WTC11 (cell line): ENCODE measurements around the gene NIPA2.

ENCODE experiments used
- ATF1 ChIP-seq: sonication (generic); formaldehyde crosslinking; IDR thresholded peaks from 2 replicates; pipeline ENCODE4 v1.8.1; 2023; ENCODE audit warnings: mild to moderate bottlenecking, moderate library complexity, missing genetic modification reagents
- CTCF ChIP-seq: fragments of 200-600 bp; IDR thresholded peaks from 2 replicates; pipeline ENCODE4 v1.8.0; 2022; ENCODE audit warnings: antibody characterized with exemption
- E2F4 ChIP-seq: sonication (generic); formaldehyde crosslinking; IDR thresholded peaks from 2 replicates; pipeline ENCODE4 v1.8.1; 2022; ENCODE audit warnings: low read depth, mild to moderate bottlenecking, moderate library complexity, missing genetic modification reagents, borderline replicate concordance
- ESRRA ChIP-seq: sonication (generic); formaldehyde crosslinking; IDR thresholded peaks from 2 replicates; pipeline ENCODE4 v1.8.1; 2022; ENCODE audit warnings: mild to moderate bottlenecking, missing genetic modification reagents, borderline replicate concordance
- FOXP1 ChIP-seq: sonication (generic); formaldehyde crosslinking; IDR thresholded peaks from 2 replicates; pipeline ENCODE4 v1.8.0; 2022; ENCODE audit warnings: missing genetic modification reagents, mild to moderate bottlenecking, moderate library complexity, borderline replicate concordance
- HMGXB4 ChIP-seq: sonication (generic); formaldehyde crosslinking; IDR thresholded peaks from 2 replicates; pipeline ENCODE4 v1.8.1; 2023; ENCODE audit warnings: mild to moderate bottlenecking, moderate library complexity, missing genetic modification reagents
- NFYB ChIP-seq: sonication (generic); formaldehyde crosslinking; conservative IDR thresholded peaks from 2 replicates; pipeline ENCODE4 v1.8.0; 2022; ENCODE audit warnings: low read depth, missing genetic modification reagents
- TCF7 ChIP-seq: sonication (generic); formaldehyde crosslinking; IDR thresholded peaks from 2 replicates; pipeline ENCODE4 v1.8.0; 2022; ENCODE audit warnings: mild to moderate bottlenecking, low read depth, missing genetic modification reagents, moderate library complexity
- TEAD4 ChIP-seq: sonication (generic); formaldehyde crosslinking; IDR thresholded peaks from 2 replicates; pipeline ENCODE4 v1.8.0; 2022; ENCODE audit warnings: mild to moderate bottlenecking, missing genetic modification reagents
- ZBTB21 ChIP-seq: sonication (generic); formaldehyde crosslinking; IDR thresholded peaks from 2 replicates; pipeline ENCODE4 v1.8.1; 2023; ENCODE audit warnings: mild to moderate bottlenecking, missing genetic modification reagents, borderline replicate concordance
- ZBTB43 ChIP-seq: sonication (generic); formaldehyde crosslinking; IDR thresholded peaks from 2 replicates; pipeline ENCODE4 v1.8.1; 2023; ENCODE audit warnings: mild to moderate bottlenecking, missing genetic modification reagents
- ZNF512 ChIP-seq: sonication (generic); formaldehyde crosslinking; IDR thresholded peaks from 2 replicates; pipeline ENCODE4 v1.8.1; 2022; ENCODE audit warnings: missing genetic modification reagents, borderline replicate concordance

- TF ChIP-seq TEAD4 (CRISPR knock-in tag) (no peak), NFYB (CRISPR knock-in tag) (no peak), ESRRA (no peak), CTCF (no peak), E2F4 (CRISPR knock-in tag) (no peak), ZBTB43 (no peak), HMGXB4 (no peak), TCF7 (CRISPR knock-in tag) (no peak), FOXP1 (CRISPR knock-in tag) (no peak), ZNF512 (CRISPR knock-in tag) (no peak), ATF1 (CRISPR knock-in tag) (no peak), ZBTB21 (CRISPR knock-in tag) (no peak)
Observed at GRCh38 chr15:22890296-22890695, 51.8 kb downstream of the NIPA2 start.
